ENCODE results near the gene TNFAIP3. TPM values are rescaled to one million over a fixed set of nuclear protein-coding genes. Genes with fewer than 3 reads are reported as not detected.

TNFAIP3 gene
- total and polyA plus RNA-seq, 2 of the 4 experiments (the other 2 are of a cell fraction), result 5.0 to 14.2 TPM

GRCh38 chr6:137872581-137873115 lies 5.6 kb downstream of the TNFAIP3 start:
- Histone ChIP-seq H4K91ac (ENCODE audit: insufficient read depth, low read depth, low read length) (no peak overlapping the region; the same call in 1 of the 2 replicates), H4K20me1 (ENCODE audit: insufficient read depth, low read length) (0 out of 2 replicates have a peak, but pooled peaks cover 6% of the 10 kb centered on the region), H3K18ac (ENCODE audit: low read depth, low read length) (no peak overlapping the region), H2AFZ (replicated peaks; ENCODE audit: low read length, poor library complexity) (no peak overlapping the region), H4K5ac (ENCODE audit: low read depth, low read length) (no peak overlapping the region), H3K56ac (ENCODE audit: extremely low read depth, insufficient read depth, low read length) (no peak overlapping the region), H2BK5ac (ENCODE audit: low read depth, low read length, poor library complexity, severe bottlenecking) (no peak overlapping the region), H3K4me2 (ENCODE audit: low read depth, low read length) (no peak overlapping the region), H4K8ac (ENCODE audit: low read depth in 2 of 2, low read length in 2 of 2) (no peak overlapping the region), H3K9ac (ENCODE audit: low read depth, low read length) (no peak overlapping the region), H3K27me3 (ENCODE audit: control insufficient read depth, insufficient read depth, low read length) (no peaks in the 10 kb centered on the region), H3K36me3 (ENCODE audit: control insufficient read depth, insufficient read depth, low read length) (peaks cover 28% of the 10 kb centered on the region), H3K79me1 (ENCODE audit: low read depth in 1 of 2, low read length in 2 of 2) (peaks cover 13 to 49% of the 10 kb centered on the region in 2 experiments), H2BK15ac (ENCODE audit: low read depth, low read length) (no peak overlapping the region), H3K4ac (ENCODE audit: low read depth, low read length) (no peak overlapping the region), H3K9me1 (ENCODE audit: insufficient read depth, low read length) (peaks cover 4% of the 10 kb centered on the region; the same call in 1 of the 2 replicates), H3K9me3 (ENCODE audit: control insufficient read depth, insufficient read depth, low read length) (no peaks in the 10 kb centered on the region), H3K27ac (ENCODE audit: insufficient read depth, low read length) (no peak overlapping the region), H3K14ac (replicated peaks; ENCODE audit: low read depth, low read length) (no peak overlapping the region), H3K4me1 (ENCODE audit: control insufficient read depth, insufficient read depth, low read length) (peaks cover 15% of the 10 kb centered on the region), H2BK120ac (ENCODE audit: low read depth, low read length) (no peak overlapping the region), H3K4me3 (ENCODE audit: insufficient read depth, low read depth, low read length) (no peak overlapping the region), H2AK5ac (ENCODE audit: low read depth, low read length) (no peak overlapping the region), H2BK20ac (ENCODE audit: low read depth, low read length) (no peak overlapping the region), H3K23ac (ENCODE audit: low read depth, low read length) (no peak overlapping the region), H2AK9ac (replicated peaks; ENCODE audit: low read depth, low read length, poor library complexity) (no peak overlapping the region)
- intact Hi-C loops (cut with micrococcal nuclease) (loop anchor here (5.0 kb wide), 1 partner anchor 145 kb away; no protein-coding TSS in a partner anchor), in situ Hi-C loops (cut with MboI; ENCODE audit: low sequenced_read_pairs) (no loop called here), dilution Hi-C loops (cut with HindIII; ENCODE audit: low sequenced_read_pairs, unreplicated experiment) (no loop called here)
- ATAC-seq (ENCODE audit: low read depth), result no peak
- TF ChIP-seq MAZ (IDR thresholded peaks at IDR 0.05; ENCODE audit: borderline replicate concordance, low read depth, low read length) (no peak), RAD21 (IDR thresholded peaks at IDR 0.05; ENCODE audit: low read length) (no peak), CHD1 (IDR thresholded peaks at IDR 0.05; ENCODE audit: low read depth, low read length) (no peak), MAFK (IDR thresholded peaks at IDR 0.05; ENCODE audit: low read depth, low read length) (no peak), SMC3 (IDR thresholded peaks at IDR 0.05; ENCODE audit: low read depth, low read length) (no peak), NFE2L2 (IDR thresholded peaks at IDR 0.05; ENCODE audit: low read depth, low read length) (no peak), RCOR1 (IDR thresholded peaks at IDR 0.05; ENCODE audit: insufficient replicate concordance, low read length) (no peak), CTCF (conservative IDR thresholded peaks at IDR 0.05; ENCODE audit: low read depth, low read length) (no peak), ELK1 (IDR thresholded peaks at IDR 0.05; ENCODE audit: borderline replicate concordance, low read depth, low read length) (no peak), CEBPB (IDR thresholded peaks at IDR 0.05; ENCODE audit: low read depth, low read length) (no peak)
- TF ChIP-seq, protein P1, sequence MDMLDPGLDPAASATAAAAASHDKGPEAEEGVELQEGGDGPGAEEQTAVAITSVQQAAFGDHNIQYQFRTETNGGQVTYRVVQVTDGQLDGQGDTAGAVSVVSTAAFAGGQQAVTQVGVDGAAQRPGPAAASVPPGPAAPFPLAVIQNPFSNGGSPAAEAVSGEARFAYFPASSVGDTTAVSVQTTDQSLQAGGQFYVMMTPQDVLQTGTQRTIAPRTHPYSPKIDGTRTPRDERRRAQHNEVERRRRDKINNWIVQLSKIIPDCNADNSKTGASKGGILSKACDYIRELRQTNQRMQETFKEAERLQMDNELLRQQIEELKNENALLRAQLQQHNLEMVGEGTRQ (IDR thresholded peaks at IDR 0.05; ENCODE audit: low read depth, low read length), result no peak
- no peak for DNase-seq
- ChIA-PET POLR2A (ENCODE audit: unreplicated experiment) (no interaction called here), CTCF (interaction anchor here (0.6 kb wide), 1 partner anchor 813 kb away, joined by 4 read pairs; no protein-coding TSS in a partner anchor)
- WGBS, 2 experiments (ENCODE audit: extremely low coverage in 2 of 2, insufficient read length in 1 of 2), result no CpG with 5 or more reads among the region's 2 CpGs
- no TSS peak for BruUV-seq (replicated peaks)
